Immature natural killer cell (primary cell): ENCODE measurements around the gene MAIP1. TPM values are rescaled to one million over a fixed set of nuclear protein-coding genes. Genes with fewer than 3 reads are reported as not detected.

ENCODE experiments used
- DNase-seq, 3 donors: peaks; one replicate each; pipeline ENCODE4 v3.0.0; 2022; ENCODE audit warnings: mixed read lengths in 1 of 3
- H3K27ac Mint-ChIP-seq, 6 donors: one replicate each; pipeline ENCODE4 v1.8.0; 2020; ENCODE audit warnings: mixed read lengths in 6 of 6, mild to moderate bottlenecking in 5 of 6, inconsistent platforms in 4 of 6, moderate library complexity in 3 of 6
- H3K27me3 Mint-ChIP-seq, 3 donors: one replicate each; pipeline ENCODE4 v1.8.0; 2020 to 2021; ENCODE audit warnings: low read depth in 3 of 3, mild to moderate bottlenecking in 3 of 3, mixed read lengths in 3 of 3, moderate library complexity in 3 of 3, inconsistent platforms in 1 of 3
- H3K36me3 Mint-ChIP-seq, 3 donors: one replicate each; pipeline ENCODE4 v1.8.0; 2020; ENCODE audit warnings: mixed read lengths in 3 of 3, inconsistent platforms in 2 of 3, mild to moderate bottlenecking in 2 of 3
- H3K4me1 Mint-ChIP-seq, 2 donors: one replicate each; pipeline ENCODE4 v1.8.0; 2020; ENCODE audit warnings: inconsistent platforms in 2 of 2, mild to moderate bottlenecking in 2 of 2, mixed read lengths in 2 of 2, moderate library complexity in 1 of 2
- H3K4me3 Mint-ChIP-seq, 5 donors: one replicate each; pipeline ENCODE4 v1.8.0; 2020; ENCODE audit warnings: mild to moderate bottlenecking in 5 of 5, mixed read lengths in 5 of 5, inconsistent platforms in 3 of 5, moderate library complexity in 3 of 5
- H3K9me3 Mint-ChIP-seq, 6 donors: one replicate each; pipeline ENCODE4 v1.8.0; 2020; ENCODE audit warnings: mild to moderate bottlenecking in 6 of 6, mixed read lengths in 6 of 6, inconsistent platforms in 4 of 6, moderate library complexity in 3 of 6
- polyA plus RNA-seq, 3 donors: library from polyadenylated mRNA; unstranded; fragments of 300-500 nt; fragmentation: Illumina TruSeq; gene quantifications; one replicate each; pipeline ENCODE4 v1.2.3, GENCODE V29; 2021

Gene MAIP1
- polyA plus RNA-seq, 3 donors from 2014 or later, result 9.1 to 20.5 (median 12.6) TPM

- peaks cover 0 to 9% of the 10 kb centered on the region in 2 donors for H3K4me1 Mint-ChIP-seq
- no peak overlapping the region for H3K27ac Mint-ChIP-seq
- H3K36me3 Mint-ChIP-seq, result no peaks in the 10 kb centered on the region
- DNase-seq, result peak in 2 of 3 donors; percentile 10 to 24
- H3K27me3 Mint-ChIP-seq, result no peaks in the 10 kb centered on the region
- H3K4me3 Mint-ChIP-seq, result no peak overlapping the region
- no peaks in the 10 kb centered on the region for H3K9me3 Mint-ChIP-seq
Observed at GRCh38 chr2:199985625-199986207, 30.3 kb downstream of the MAIP1 start.

DNA sequence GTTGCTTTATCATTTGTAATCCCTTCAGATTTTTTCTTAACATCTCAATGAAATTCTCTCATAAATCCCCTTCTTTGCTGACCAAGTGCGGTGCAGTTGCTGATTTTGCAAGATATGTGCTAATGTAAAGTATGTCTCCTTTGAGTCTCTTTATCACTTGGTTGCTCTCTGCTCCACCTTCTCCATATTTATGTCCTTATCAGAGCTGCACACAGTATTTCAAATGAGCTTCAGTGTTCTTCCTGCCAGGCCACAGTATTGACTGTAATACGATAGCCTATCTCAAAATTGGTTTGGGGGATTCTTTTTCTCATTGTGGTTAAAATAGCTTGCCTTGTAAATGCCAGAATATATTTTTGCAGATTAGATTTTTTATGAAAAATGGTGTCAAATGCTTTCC is 32.2 kb downstream of the MAIP1 start:
- DNase-seq, result no peak
- no peaks in the 10 kb centered on the region for H3K9me3 Mint-ChIP-seq
- no peak overlapping the region for H3K4me3 Mint-ChIP-seq
- H3K36me3 Mint-ChIP-seq, result no peaks in the 10 kb centered on the region
- H3K27ac Mint-ChIP-seq, result no peak overlapping the region
- no peaks in the 10 kb centered on the region for H3K27me3 Mint-ChIP-seq
- H3K4me1 Mint-ChIP-seq, result peaks cover 0 to 9% of the 10 kb centered on the region in 2 donors

- DNase-seq, result no peak
- Mint-ChIP-seq H3K4me1 (peaks cover 0 to 9% of the 10 kb centered on the region in 2 donors), H3K27ac (no peak overlapping the region), H3K9me3 (no peaks in the 10 kb centered on the region), H3K4me3 (no peak overlapping the region), H3K27me3 (no peaks in the 10 kb centered on the region), H3K36me3 (no peaks in the 10 kb centered on the region)
Observed at GRCh38 chr2:199988151-199988550, 32.8 kb downstream of the MAIP1 start.

- Mint-ChIP-seq H3K4me1 (peaks cover 0 to 9% of the 10 kb centered on the region in 2 donors), H3K27me3 (no peaks in the 10 kb centered on the region), H3K4me3 (no peak overlapping the region), H3K9me3 (no peaks in the 10 kb centered on the region), H3K27ac (no peak overlapping the region), H3K36me3 (no peaks in the 10 kb centered on the region)
- no peak for DNase-seq
Observed at GRCh38 chr2:199989822-199990221, 34.4 kb downstream of the MAIP1 start.

GRCh38 chr2:199991691-199992090 is 36.3 kb downstream of the MAIP1 start:
- Mint-ChIP-seq H3K36me3 (no peaks in the 10 kb centered on the region), H3K4me1 (no peaks in the 10 kb centered on the region), H3K4me3 (no peak overlapping the region), H3K9me3 (no peaks in the 10 kb centered on the region), H3K27ac (no peak overlapping the region), H3K27me3 (no peaks in the 10 kb centered on the region)
- no peak for DNase-seq

DNA sequence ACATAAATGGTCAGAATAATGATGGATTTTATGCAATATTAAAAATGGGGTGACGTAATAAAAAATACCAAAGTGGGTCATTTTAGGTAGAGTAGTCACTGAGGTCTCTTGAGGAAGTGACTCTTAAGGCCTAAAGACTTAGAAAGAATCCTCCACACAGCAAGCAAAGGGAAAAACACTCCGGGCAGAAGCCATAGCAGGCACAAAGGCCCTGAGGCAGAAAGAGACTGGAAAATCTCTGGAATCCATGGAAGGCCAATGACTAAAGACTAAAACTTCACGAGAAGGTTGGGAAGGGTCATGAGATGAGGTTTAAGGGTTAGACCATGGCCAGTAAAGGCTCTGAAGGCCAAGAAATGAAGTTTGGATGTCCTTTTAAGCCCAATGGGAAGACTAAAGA is 36.9 kb downstream of the MAIP1 start:
- Mint-ChIP-seq H3K27me3 (no peaks in the 10 kb centered on the region), H3K4me3 (no peak overlapping the region), H3K36me3 (no peaks in the 10 kb centered on the region), H3K27ac (no peak overlapping the region), H3K4me1 (no peaks in the 10 kb centered on the region), H3K9me3 (no peaks in the 10 kb centered on the region)
- no peak for DNase-seq

GRCh38 chr2:199994371-199994770 is 39.0 kb downstream of the MAIP1 start:
- no peak overlapping the region for H3K27ac Mint-ChIP-seq
- H3K4me3 Mint-ChIP-seq, result no peak overlapping the region
- H3K27me3 Mint-ChIP-seq, result no peaks in the 10 kb centered on the region
- H3K4me1 Mint-ChIP-seq, result no peaks in the 10 kb centered on the region
- no peaks in the 10 kb centered on the region for H3K9me3 Mint-ChIP-seq
- no peak for DNase-seq
- no peaks in the 10 kb centered on the region for H3K36me3 Mint-ChIP-seq

GRCh38 chr2:199994896-199995295 is 39.5 kb downstream of the MAIP1 start:
- H3K9me3 Mint-ChIP-seq, result no peaks in the 10 kb centered on the region
- no peak for DNase-seq
- H3K4me3 Mint-ChIP-seq, result no peak overlapping the region
- H3K36me3 Mint-ChIP-seq, result no peaks in the 10 kb centered on the region
- H3K27me3 Mint-ChIP-seq, result no peaks in the 10 kb centered on the region
- H3K27ac Mint-ChIP-seq, result no peak overlapping the region
- no peaks in the 10 kb centered on the region for H3K4me1 Mint-ChIP-seq

DNA sequence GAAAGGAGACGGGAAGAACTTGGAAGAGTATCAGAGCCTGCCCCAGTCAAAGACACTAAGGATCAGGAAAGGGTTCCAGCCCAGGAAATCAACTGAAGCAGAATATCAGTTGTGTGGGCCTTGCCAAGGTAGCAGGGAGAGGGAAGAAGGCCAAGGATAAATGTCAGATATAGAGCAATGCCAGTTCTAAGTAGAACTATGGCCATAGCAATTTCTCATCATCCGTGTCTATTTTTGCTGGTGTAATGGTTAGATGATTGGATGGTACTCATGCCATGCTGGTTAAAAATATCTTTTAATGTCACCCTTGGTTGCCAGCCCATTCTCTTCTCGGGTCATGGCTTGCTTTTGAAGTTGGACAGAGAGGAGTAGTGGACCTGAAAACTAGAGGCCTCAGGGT is 41.9 kb downstream of the MAIP1 start:
- H3K27me3 Mint-ChIP-seq, result peaks cover 0 to 2% (median 0%) of the 10 kb centered on the region in 3 donors
- no peaks in the 10 kb centered on the region for H3K36me3 Mint-ChIP-seq

GRCh38 chr2:199999166-199999565 is 43.8 kb downstream of the MAIP1 start:
- H3K27ac Mint-ChIP-seq, result no peak overlapping the region

More for the DNA sequence above, 41.9 kb downstream of the MAIP1 start:
- no peak overlapping the region for H3K27ac Mint-ChIP-seq
- DNase-seq, result no peak
- H3K9me3 Mint-ChIP-seq, result no peaks in the 10 kb centered on the region
- no peak overlapping the region for H3K4me3 Mint-ChIP-seq
- no peaks in the 10 kb centered on the region for H3K4me1 Mint-ChIP-seq

DNA sequence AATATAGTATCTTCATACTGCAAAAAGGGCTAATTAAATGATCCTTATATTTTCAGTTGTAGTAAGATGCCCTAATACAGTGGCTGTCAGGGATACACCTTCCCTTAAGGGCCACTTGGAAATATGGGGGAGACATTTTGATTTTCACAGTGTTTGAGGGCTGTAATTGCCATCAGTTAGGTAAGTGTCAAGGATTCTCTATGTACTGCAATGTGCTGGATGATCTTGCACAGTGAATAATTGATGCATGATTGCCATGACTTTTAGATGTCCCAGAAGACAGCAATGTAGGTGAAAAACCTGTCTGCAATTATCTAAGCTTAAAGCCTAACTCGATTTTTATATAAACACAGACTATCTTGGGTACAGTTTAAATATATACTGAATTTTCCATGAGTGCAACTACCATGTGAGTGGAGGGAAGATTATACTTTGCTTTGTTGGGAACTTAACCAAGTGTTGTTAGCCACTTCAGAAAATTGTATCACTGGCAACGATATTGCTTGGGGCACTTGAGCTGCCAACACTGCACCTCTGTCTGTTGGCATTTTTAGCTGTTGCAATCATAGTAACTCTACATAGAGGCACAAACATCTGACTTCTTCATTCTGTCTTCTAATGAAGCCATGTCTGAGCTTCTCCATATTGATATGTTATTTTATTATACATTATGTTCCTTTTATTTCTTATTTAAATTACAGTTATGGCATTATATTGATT is 45.2 kb downstream of the MAIP1 start:
- Mint-ChIP-seq H3K4me3 (no peak overlapping the region), H3K4me1 (no peaks in the 10 kb centered on the region)

More at GRCh38 chr2:199999166-199999565, 43.8 kb downstream of the MAIP1 start:
- Mint-ChIP-seq H3K4me1 (no peaks in the 10 kb centered on the region), H3K36me3 (no peaks in the 10 kb centered on the region), H3K9me3 (no peaks in the 10 kb centered on the region), H3K4me3 (no peak overlapping the region), H3K27me3 (peaks cover 0 to 2% (median 0%) of the 10 kb centered on the region in 3 donors)
- no peak for DNase-seq

DNA sequence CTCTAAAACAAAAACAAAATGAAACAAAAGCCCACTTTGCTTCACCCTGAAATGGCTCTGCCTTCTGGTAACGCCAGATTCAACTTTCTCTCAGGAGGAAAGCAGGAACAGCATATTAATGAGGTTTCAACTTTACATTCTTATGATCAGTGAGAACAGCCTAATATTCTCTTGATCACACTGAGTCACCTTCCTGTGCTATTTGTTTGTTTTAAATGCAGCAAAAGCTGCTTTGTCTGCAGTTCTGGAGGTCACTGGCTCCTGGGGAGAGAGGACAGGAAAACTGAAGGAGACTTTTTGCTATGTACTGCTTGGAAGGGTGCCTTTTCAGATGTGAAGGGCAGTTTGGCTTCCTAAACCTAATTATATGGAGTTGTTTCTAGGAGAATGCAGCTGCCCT is 48.1 kb downstream of the MAIP1 start:
- no peak for DNase-seq
- no peaks in the 10 kb centered on the region for H3K36me3 Mint-ChIP-seq
- no peaks in the 10 kb centered on the region for H3K4me1 Mint-ChIP-seq
- H3K27me3 Mint-ChIP-seq, result peaks cover 0 to 4% (median 2%) of the 10 kb centered on the region in 3 donors
- H3K4me3 Mint-ChIP-seq, result no peak overlapping the region
- peaks cover 0 to 5% (median 0%) of the 10 kb centered on the region in 6 donors for H3K9me3 Mint-ChIP-seq
- no peak overlapping the region for H3K27ac Mint-ChIP-seq

More for the DNA sequence above, 45.2 kb downstream of the MAIP1 start:
- Mint-ChIP-seq H3K9me3 (peaks cover 0 to 5% (median 0%) of the 10 kb centered on the region in 6 donors), H3K36me3 (no peaks in the 10 kb centered on the region), H3K27me3 (peaks cover 0 to 2% (median 0%) of the 10 kb centered on the region in 3 donors), H3K27ac (no peak overlapping the region)
- DNase-seq, result no peak

DNA sequence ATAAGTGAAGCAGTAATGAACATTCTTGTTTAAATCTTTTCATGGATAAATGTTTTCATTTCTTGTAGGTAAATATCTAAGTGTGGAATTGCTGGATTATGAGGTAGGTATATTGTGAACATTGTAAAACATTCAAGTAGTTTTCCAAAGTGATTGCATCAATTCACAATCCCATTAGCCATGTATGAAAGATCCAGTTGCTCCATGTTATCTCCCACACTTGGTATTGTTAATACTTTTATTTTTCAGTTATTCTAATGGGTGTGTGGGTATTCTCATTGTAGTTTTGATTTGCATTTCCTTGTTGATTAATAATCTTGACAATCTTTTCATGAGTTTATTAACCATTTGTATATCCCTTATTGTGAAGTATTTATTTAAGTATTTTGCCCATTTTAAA is 50.3 kb downstream of the MAIP1 start:
- DNase-seq, result no peak
- no peaks in the 10 kb centered on the region for H3K4me1 Mint-ChIP-seq
- H3K4me3 Mint-ChIP-seq, result no peak overlapping the region
- H3K36me3 Mint-ChIP-seq, result no peaks in the 10 kb centered on the region
- H3K27me3 Mint-ChIP-seq, result peaks cover 1 to 4% (median 2%) of the 10 kb centered on the region in 3 donors
- peaks cover 0 to 5% (median 0%) of the 10 kb centered on the region in 6 donors for H3K9me3 Mint-ChIP-seq
- H3K27ac Mint-ChIP-seq, result no peak overlapping the region

DNA sequence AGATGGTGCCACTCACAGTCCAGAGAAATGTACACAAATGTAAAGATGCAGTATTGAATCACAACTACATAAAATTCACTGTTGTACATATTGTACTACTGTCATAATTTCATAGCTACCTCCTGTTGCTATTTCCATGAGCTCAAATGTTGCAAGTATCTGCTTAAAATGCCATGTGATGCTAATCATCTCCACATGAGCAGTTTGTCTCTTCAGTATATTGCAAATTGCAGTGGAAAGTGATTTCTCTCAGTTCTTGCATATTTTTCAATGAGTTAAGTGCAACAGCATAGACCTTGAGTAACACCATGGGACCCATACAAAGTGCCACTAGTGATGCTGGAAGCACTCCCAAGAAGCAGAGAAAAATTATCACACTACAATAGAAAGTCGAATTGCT is 51.9 kb downstream of the MAIP1 start:
- no peak for DNase-seq
- H3K27ac Mint-ChIP-seq, result no peak overlapping the region
- H3K4me1 Mint-ChIP-seq, result no peaks in the 10 kb centered on the region
- peaks cover 1 to 4% (median 1%) of the 10 kb centered on the region in 3 donors for H3K27me3 Mint-ChIP-seq
- H3K9me3 Mint-ChIP-seq, result peaks cover 0 to 5% (median 0%) of the 10 kb centered on the region in 6 donors
- H3K4me3 Mint-ChIP-seq, result no peak overlapping the region
- H3K36me3 Mint-ChIP-seq, result no peaks in the 10 kb centered on the region
